H1 (cell line): ENCODE data around the gene C2.

Experiments
- CREB1 ChIP-seq: IDR thresholded peaks from 2 replicates; pipeline ENCODE4 v1.6.1; 2012; ENCODE audit warnings: inconsistent platforms
- EZH2 ChIP-seq: fragments of 200-600 bp; sonication (generic); IDR thresholded peaks from 2 replicates; pipeline ENCODE4 v1.7.1; 2012; ENCODE audit warnings: low read depth, mild to moderate bottlenecking, moderate library complexity, low read length, inconsistent platforms; ENCODE audit not compliant: severe bottlenecking
- HDAC6 ChIP-seq: IDR thresholded peaks from one replicate; pipeline ENCODE4 v1.7.1; 2012; ENCODE audit warnings: low read depth, mild to moderate bottlenecking, inconsistent platforms, low read length, moderate library complexity
- POLR2A ChIP-seq, 2 experiments: IDR thresholded peaks; 1 replicate in 1 of 2; 2 replicates in 1 of 2; pipeline ENCODE4 v1.6.1; 2011; ENCODE audit warnings: low read depth in 2 of 2, low read length in 2 of 2, mild to moderate bottlenecking in 2 of 2; ENCODE audit errors: control extremely low read depth in 1 of 2
- POLR2AphosphoS5 ChIP-seq: IDR thresholded peaks from 2 replicates; pipeline ENCODE4 v1.6.1; 2011; ENCODE audit warnings: low read depth, low read length
- SIN3A ChIP-seq, 2 experiments: IDR thresholded peaks in 1 of 2; conservative IDR thresholded peaks in 1 of 2; 2 replicates each; pipeline ENCODE4 v1.6.1; 2011 to 2012; ENCODE audit warnings: low read length in 2 of 2, improper control_type of control experiment in 1 of 2, low read depth in 1 of 2, mild to moderate bottlenecking in 1 of 2
- SRF ChIP-seq: IDR thresholded peaks from 2 replicates; pipeline ENCODE4 v1.6.1; 2011; ENCODE audit warnings: mild to moderate bottlenecking, low read depth, low read length, moderate library complexity
- TBP ChIP-seq: IDR thresholded peaks from 2 replicates; pipeline ENCODE4 v1.6.1; 2011; ENCODE audit warnings: low read depth, low read length, improper control_type of control experiment
- TF ChIP-seq, protein P1 (sequence below), 3 experiments: IDR thresholded peaks; 1 replicate in 2 of 3; 2 replicates in 1 of 3; pipeline versions ENCODE4 v1.5.1 to v1.6.1; 2011; ENCODE audit warnings: low read length in 3 of 3, mild to moderate bottlenecking in 3 of 3, inconsistent platforms in 2 of 3, low read depth in 1 of 3, moderate library complexity in 1 of 3; ENCODE audit not compliant: insufficient read depth in 1 of 3; ENCODE audit errors: control extremely low read depth in 1 of 3

DNA sequence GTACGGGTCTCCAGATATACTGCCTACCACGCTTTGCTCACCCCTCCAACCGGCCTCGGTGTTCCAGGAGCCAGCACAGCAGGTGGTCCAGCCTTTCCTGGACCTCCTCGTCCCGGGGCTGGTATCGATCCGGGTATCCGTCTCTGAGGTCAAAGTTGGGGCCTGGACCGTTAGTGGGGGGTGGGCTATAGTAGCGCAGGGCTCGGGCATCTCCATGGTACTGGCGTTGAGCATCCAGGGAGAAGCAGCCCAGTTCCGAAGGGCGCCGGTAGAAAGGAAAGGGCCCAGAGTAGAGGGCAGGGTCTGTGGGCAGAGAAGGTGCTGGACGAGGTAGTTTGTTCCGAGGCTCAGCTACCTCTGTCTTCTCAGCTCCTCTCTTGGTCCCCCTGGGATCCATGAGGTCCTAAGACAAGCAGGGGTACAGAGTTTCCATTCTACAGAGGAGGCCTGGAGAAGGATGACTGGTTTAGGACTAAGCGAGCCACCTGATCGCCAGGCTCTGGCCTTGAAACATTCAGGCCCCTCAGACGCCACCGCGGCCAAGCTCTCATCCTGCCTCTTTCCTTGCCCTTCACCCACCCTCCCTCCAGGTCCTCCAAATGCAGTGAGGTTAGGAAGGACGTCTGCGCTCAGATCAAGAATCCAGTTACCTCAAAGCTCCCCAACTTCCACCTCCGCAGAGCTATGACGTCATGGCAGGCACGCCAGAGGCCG is 43.9 kb downstream of the C2 start:
- TF ChIP-seq, protein P1, sequence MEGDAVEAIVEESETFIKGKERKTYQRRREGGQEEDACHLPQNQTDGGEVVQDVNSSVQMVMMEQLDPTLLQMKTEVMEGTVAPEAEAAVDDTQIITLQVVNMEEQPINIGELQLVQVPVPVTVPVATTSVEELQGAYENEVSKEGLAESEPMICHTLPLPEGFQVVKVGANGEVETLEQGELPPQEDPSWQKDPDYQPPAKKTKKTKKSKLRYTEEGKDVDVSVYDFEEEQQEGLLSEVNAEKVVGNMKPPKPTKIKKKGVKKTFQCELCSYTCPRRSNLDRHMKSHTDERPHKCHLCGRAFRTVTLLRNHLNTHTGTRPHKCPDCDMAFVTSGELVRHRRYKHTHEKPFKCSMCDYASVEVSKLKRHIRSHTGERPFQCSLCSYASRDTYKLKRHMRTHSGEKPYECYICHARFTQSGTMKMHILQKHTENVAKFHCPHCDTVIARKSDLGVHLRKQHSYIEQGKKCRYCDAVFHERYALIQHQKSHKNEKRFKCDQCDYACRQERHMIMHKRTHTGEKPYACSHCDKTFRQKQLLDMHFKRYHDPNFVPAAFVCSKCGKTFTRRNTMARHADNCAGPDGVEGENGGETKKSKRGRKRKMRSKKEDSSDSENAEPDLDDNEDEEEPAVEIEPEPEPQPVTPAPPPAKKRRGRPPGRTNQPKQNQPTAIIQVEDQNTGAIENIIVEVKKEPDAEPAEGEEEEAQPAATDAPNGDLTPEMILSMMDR (IDR thresholded peaks at IDR 0.05; ENCODE audit: control extremely low read depth in 1 of 3, insufficient read depth in 1 of 3, low read depth in 1 of 3, low read length in 3 of 3): no peak
- TF ChIP-seq HDAC6 (no peak), TBP (no peak), POLR2A (IDR thresholded peaks at IDR 0.05; ENCODE audit: control extremely low read depth in 1 of 2, low read depth in 2 of 2, low read length in 2 of 2) (no peak; a peak in 1 of 3 replicates), CREB1 (no peak), POLR2AphosphoS5 (no peak; the same call in 1 of the 2 replicates), EZH2 (no peak), SRF (no peak), SIN3A (conservative IDR thresholded peaks at IDR 0.05 in 1 of 2, IDR thresholded peaks at IDR 0.05 in 1 of 2; ENCODE audit: low read depth in 1 of 2, low read length in 2 of 2) (no peak)
